ENCODE results near the gene KRT78. TPM values are rescaled to one million over a fixed set of nuclear protein-coding genes. Genes with fewer than 3 reads are reported as not detected.

Gene KRT78
- polyA plus RNA-seq, 2 of the 4 experiments (the other 2 are of a cell fraction), result 0.09 to 0.12 TPM

GRCh38 chr12:52879394-52880351 is 30.9 kb upstream of the KRT78 start (continued):
- TF ChIP-seq EHF (CRISPR knock-in tag; IDR thresholded peaks at IDR 0.05), result peak; percentile 94
- 0 out of 2 replicates have a peak, but pooled peaks have one; percentile 23 for TF ChIP-seq POLR2A (IDR thresholded peaks at IDR 0.05; ENCODE audit: low read length)
- TF ChIP-seq JUN (IDR thresholded peaks at IDR 0.05), result peak in 1 of 2 experiments; percentile 58; a peak in 2 of 5 replicates
- no peak for TF ChIP-seq PBX3 (IDR thresholded peaks at IDR 0.05)
- TF ChIP-seq HEYL (CRISPR knock-in tag; IDR thresholded peaks at IDR 0.05), result 0 out of 2 replicates have a peak, but pooled peaks have one; percentile 23
- peak; percentile 97 for TF ChIP-seq CTCF (IDR thresholded peaks at IDR 0.05)
- peak; percentile 62; the same call in 1 of the 2 replicates for TF ChIP-seq TFCP2L1 (CRISPR knock-in tag; IDR thresholded peaks at IDR 0.05)
- no peak for TF ChIP-seq CHD4 (IDR thresholded peaks at IDR 0.05; ENCODE audit: borderline replicate concordance)
- no peak for TF ChIP-seq PHF8 (IDR thresholded peaks at IDR 0.05; ENCODE audit: borderline replicate concordance, low read depth)
- no peak for TF ChIP-seq JUNB (IDR thresholded peaks at IDR 0.05)
- no peak for TF ChIP-seq CHD2 (IDR thresholded peaks at IDR 0.05; ENCODE audit: low read length, partially characterized antibody)
- TF ChIP-seq RNF2 (IDR thresholded peaks at IDR 0.05; ENCODE audit: borderline replicate concordance, low read depth), result no peak
- no peak for TF ChIP-seq ELK1 (IDR thresholded peaks at IDR 0.05; ENCODE audit: low read depth, low read length)
- peak; percentile 90 to 99 for TF ChIP-seq RAD21 (conservative IDR thresholded peaks at IDR 0.05 in 1 of 2, IDR thresholded peaks at IDR 0.05 in 1 of 2)
- TF ChIP-seq HOXB5 (CRISPR knock-in tag; IDR thresholded peaks at IDR 0.05), result peak; percentile 89
- TF ChIP-seq ATOH8 (CRISPR knock-in tag; IDR thresholded peaks at IDR 0.05; ENCODE audit: low read depth), result peak; percentile 73; the same call in 1 of the 2 replicates
- TF ChIP-seq NFE2L2 (conservative IDR thresholded peaks at IDR 0.05; ENCODE audit: low read length), result no peak; the same call in 1 of the 2 replicates
- peak; percentile 96 for TF ChIP-seq ZSCAN20 (CRISPR knock-in tag; IDR thresholded peaks at IDR 0.05)
- no peak for TF ChIP-seq CBX8 (IDR thresholded peaks at IDR 0.05)

- Histone ChIP-seq H3K4me3 (no peak overlapping the region), H3K4me2 (peak overlapping the region; percentile 77), H3K4me1 (peaks cover 61% of the 10 kb centered on the region), H3K27ac (peak overlapping the region; percentile 94 to 97), H3K9me3 (no peaks in the 10 kb centered on the region)
- ChIA-PET CTCF (interaction anchor here (0.7 to 25.7 kb wide), 93 partner anchors 10 to 875 kb away, joined by 3 to 1736 read pairs (median 7); partner anchors contain the start of genes ATG101, KRT3, KRT7 and KRT74), POLR2A (interaction anchor here (1.0 to 2.4 kb wide), 10 partner anchors 26 to 735 kb away, joined by 3 to 21 read pairs (median 6); partner anchors contain the start of gene KRT8)
- 76% methylated on average over 17 of the region's 17 CpGs for WGBS (ENCODE audit: missing lambda C conversion rate)
- no peak for DNase-seq (ENCODE audit: low read depth in 1 of 2, low spot score in 1 of 2)
- no peak for FAIRE-seq
- 0 out of 2 replicates have a peak, but pooled peaks have one; percentile 36 for TF ChIP-seq RARB (CRISPR knock-in tag; IDR thresholded peaks at IDR 0.05)
- no peak for TF ChIP-seq MAZ (IDR thresholded peaks at IDR 0.05; ENCODE audit: borderline replicate concordance, low read depth, low read length)
- 0 out of 2 replicates have a peak, but pooled peaks have one; percentile 12 for TF ChIP-seq HEYL (CRISPR knock-in tag; IDR thresholded peaks at IDR 0.05)
- TF ChIP-seq EHF (CRISPR knock-in tag; IDR thresholded peaks at IDR 0.05), result 0 out of 2 replicates have a peak, but pooled peaks have one; percentile 21
- ATAC-seq, result no peak
Measured at GRCh38 chr12:52878507-52879393, 30.0 kb upstream of the KRT78 start.

Measured in A549 (cell line).